ENCODE data around the gene ASTN2.

DNA sequence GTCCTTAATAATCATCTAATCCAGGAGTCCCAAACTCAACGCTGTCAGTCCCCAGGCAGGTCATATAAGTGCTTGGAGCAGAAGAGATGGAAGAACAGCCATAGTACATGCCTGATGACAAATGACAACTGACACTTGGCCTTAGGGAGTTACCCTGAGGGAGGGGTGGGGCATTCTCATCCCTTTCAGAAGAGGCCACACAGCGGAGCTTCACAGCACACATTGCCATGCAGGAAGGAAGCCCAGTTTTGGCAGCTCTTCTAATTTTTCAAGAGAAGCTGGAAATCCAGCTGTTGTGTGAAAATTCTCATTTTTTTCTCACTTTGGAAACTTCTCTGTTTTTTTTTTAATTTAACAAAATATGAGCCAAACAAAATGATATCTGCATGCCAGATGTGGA is 89.0 kb downstream of the ASTN2 start:
- TF ChIP-seq, protein P1, sequence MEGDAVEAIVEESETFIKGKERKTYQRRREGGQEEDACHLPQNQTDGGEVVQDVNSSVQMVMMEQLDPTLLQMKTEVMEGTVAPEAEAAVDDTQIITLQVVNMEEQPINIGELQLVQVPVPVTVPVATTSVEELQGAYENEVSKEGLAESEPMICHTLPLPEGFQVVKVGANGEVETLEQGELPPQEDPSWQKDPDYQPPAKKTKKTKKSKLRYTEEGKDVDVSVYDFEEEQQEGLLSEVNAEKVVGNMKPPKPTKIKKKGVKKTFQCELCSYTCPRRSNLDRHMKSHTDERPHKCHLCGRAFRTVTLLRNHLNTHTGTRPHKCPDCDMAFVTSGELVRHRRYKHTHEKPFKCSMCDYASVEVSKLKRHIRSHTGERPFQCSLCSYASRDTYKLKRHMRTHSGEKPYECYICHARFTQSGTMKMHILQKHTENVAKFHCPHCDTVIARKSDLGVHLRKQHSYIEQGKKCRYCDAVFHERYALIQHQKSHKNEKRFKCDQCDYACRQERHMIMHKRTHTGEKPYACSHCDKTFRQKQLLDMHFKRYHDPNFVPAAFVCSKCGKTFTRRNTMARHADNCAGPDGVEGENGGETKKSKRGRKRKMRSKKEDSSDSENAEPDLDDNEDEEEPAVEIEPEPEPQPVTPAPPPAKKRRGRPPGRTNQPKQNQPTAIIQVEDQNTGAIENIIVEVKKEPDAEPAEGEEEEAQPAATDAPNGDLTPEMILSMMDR (IDR thresholded peaks at IDR 0.05; ENCODE audit: low read length), result no peak
- TF ChIP-seq EZH2 (IDR thresholded peaks at IDR 0.05; ENCODE audit: borderline replicate concordance, low read length), result no peak

Measured in OCI-LY1 (cell line).